AG04450 (cell line): Measurements from ENCODE around the gene NKIRAS1. TPM values are rescaled to one million over a fixed set of nuclear protein-coding genes. Genes with fewer than 3 reads are reported as not detected.
"Not testable (repeated sequence)": the region's sequence is repeated elsewhere in the genome, so short reads cannot be mapped to it uniquely, and the experiment has no call there.

Experiments
- CTCF ChIA-PET: fragments of 300-600, 350-600 bp; formaldehyde crosslinking; extraction: SDS; loops from one replicate; lab custom pipeline; 2022; ENCODE audit warnings: antibody characterized with exemption, inconsistent platforms; lab: Charles Lee
- POLR2A ChIA-PET: fragments of 350-600 bp; formaldehyde crosslinking; extraction: SDS; loops from one replicate; lab custom pipeline; 2021; ENCODE audit warnings: antibody characterized with exemption, inconsistent platforms; lab: Yijun Ruan, JAX
- DNase-seq: peaks from one replicate; pipeline ENCODE4 v3.0.0-alpha.2; 2011; ENCODE audit warnings: low read depth, low spot score
- H3K27ac ChIP-seq: one replicate; pipeline ENCODE4 v1.5.1; 2012; ENCODE audit warnings: low read depth, low read length, control low read depth
- H3K27me3 ChIP-seq: one replicate; pipeline ENCODE4 v1.6.0; 2012; ENCODE audit warnings: low read length; ENCODE audit not compliant: control insufficient read depth, insufficient read depth
- H3K4me3 ChIP-seq: 2 replicates; pipeline ENCODE4 v1.5.1; 2011; ENCODE audit warnings: mild to moderate bottlenecking, low read depth, low read length, control low read depth
- H3K9me3 ChIP-seq: 2 replicates; pipeline ENCODE4 v1.5.1; 2012; ENCODE audit warnings: low read length; ENCODE audit not compliant: control insufficient read depth, insufficient read depth
- polyA plus RNA-seq: library from polyadenylated mRNA; depleted of rRNA; stranded (reverse); fragments of >200 nt; gene quantifications from 2 replicates; pipeline ENCODE4 v1.2.3, GENCODE V29; 2011
- TF ChIP-seq, protein P1 (sequence below): IDR thresholded peaks from 2 replicates; pipeline ENCODE4 v1.5.1; 2011; ENCODE audit warnings: low read depth, low read length, control low read depth, inconsistent platforms

The NKIRAS1 gene
- polyA plus RNA-seq, 1 experiment: 10.4 TPM

- DNase-seq: no peak
- no peaks in the 10 kb centered on the region for H3K9me3 ChIP-seq
- CTCF ChIA-PET: no interaction called here
- H3K27ac ChIP-seq: no peak overlapping the region
- TF ChIP-seq, protein P1, sequence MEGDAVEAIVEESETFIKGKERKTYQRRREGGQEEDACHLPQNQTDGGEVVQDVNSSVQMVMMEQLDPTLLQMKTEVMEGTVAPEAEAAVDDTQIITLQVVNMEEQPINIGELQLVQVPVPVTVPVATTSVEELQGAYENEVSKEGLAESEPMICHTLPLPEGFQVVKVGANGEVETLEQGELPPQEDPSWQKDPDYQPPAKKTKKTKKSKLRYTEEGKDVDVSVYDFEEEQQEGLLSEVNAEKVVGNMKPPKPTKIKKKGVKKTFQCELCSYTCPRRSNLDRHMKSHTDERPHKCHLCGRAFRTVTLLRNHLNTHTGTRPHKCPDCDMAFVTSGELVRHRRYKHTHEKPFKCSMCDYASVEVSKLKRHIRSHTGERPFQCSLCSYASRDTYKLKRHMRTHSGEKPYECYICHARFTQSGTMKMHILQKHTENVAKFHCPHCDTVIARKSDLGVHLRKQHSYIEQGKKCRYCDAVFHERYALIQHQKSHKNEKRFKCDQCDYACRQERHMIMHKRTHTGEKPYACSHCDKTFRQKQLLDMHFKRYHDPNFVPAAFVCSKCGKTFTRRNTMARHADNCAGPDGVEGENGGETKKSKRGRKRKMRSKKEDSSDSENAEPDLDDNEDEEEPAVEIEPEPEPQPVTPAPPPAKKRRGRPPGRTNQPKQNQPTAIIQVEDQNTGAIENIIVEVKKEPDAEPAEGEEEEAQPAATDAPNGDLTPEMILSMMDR: no peak
- no peak overlapping the region for H3K4me3 ChIP-seq
- H3K27me3 ChIP-seq: peaks cover 2% of the 10 kb centered on the region
- POLR2A ChIA-PET: no interaction called here
Measured at GRCh38 chr3:23926246-23926645, 9.5 kb upstream of the NKIRAS1 start.

GRCh38 chr3:23923786-23924185 is 7.0 kb upstream of the NKIRAS1 start:
- Histone ChIP-seq H3K4me3 (no peak overlapping the region), H3K27me3 (no peaks in the 10 kb centered on the region), H3K27ac (no peak overlapping the region), H3K9me3 (no peaks in the 10 kb centered on the region)
- POLR2A ChIA-PET: interaction anchor here (0.6 to 2.6 kb wide), 6 partner anchors 20 to 195 kb away, joined by 3 to 17 read pairs (median 4); no protein-coding TSS in a partner anchor
- peak; percentile 74 for DNase-seq
- CTCF ChIA-PET: no interaction called here
- TF ChIP-seq, protein P1: no peak

DNA sequence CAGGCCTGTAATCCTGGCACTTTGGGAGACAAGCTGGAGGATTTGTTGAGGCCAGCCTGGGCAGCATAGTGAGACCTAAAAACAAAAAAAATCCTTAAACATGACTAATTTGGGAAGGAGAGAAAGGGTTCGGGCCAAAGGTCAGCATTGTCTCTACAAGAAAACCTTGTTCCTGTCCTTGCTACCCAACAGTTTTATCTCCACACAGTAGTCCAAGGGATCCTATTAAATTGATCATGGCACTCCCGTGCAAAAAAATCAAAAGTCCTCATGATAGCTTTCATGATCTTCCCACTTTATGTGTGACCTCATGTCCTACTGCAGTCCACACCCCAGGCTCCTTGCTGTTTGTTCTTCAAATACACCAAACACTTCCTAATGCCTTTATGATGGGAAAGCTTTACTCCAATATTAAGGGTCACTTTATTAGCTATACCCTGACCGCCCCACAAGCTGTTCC is 4.3 kb upstream of the NKIRAS1 start:
- POLR2A ChIA-PET: interaction anchor here (0.7 to 1.3 kb wide), 3 partner anchors 25 to 486 kb away, joined by 3 to 6 read pairs (median 6); no protein-coding TSS in a partner anchor
- H3K27ac ChIP-seq: no peak overlapping the region
- no peak for DNase-seq
- TF ChIP-seq, protein P1: no peak
- H3K9me3 ChIP-seq: peaks cover 5% of the 10 kb centered on the region; the same call in 1 of the 2 replicates
- H3K4me3 ChIP-seq: no peak overlapping the region
- H3K27me3 ChIP-seq: no peaks in the 10 kb centered on the region
- CTCF ChIA-PET: no interaction called here

- TF ChIP-seq, protein P1: no peak
- peaks cover 5% of the 10 kb centered on the region; the same call in 1 of the 2 replicates for H3K9me3 ChIP-seq
- no peaks in the 10 kb centered on the region for H3K27me3 ChIP-seq
- POLR2A ChIA-PET: no interaction called here
- DNase-seq: no peak
- CTCF ChIA-PET: no interaction called here
- no peak overlapping the region for H3K4me3 ChIP-seq
- no peak overlapping the region for H3K27ac ChIP-seq
Measured at GRCh38 chr3:23920151-23920655, 3.4 kb upstream of the NKIRAS1 start.

GRCh38 chr3:23919628-23920027 is 2.8 kb upstream of the NKIRAS1 start:
- CTCF ChIA-PET: no interaction called here

GRCh38 chr3:23918331-23918730 is 1.5 kb upstream of the NKIRAS1 start:
- H3K27ac ChIP-seq, DNase-seq, H3K9me3 ChIP-seq, H3K27me3 ChIP-seq: not testable (repeated sequence)
- POLR2A ChIA-PET: interaction anchor here (1.9 to 2.7 kb wide), 3 partner anchors 9 to 63 kb away, joined by 7 to 33 read pairs (median 8); no protein-coding TSS in a partner anchor
- CTCF ChIA-PET: interaction anchor here (1.7 kb wide), 1 partner anchor 30 kb away, joined by 7 read pairs; no protein-coding TSS in a partner anchor
- H3K4me3 ChIP-seq: peak overlapping the region; percentile 98

More at GRCh38 chr3:23919628-23920027, 2.8 kb upstream of the NKIRAS1 start:
- Histone ChIP-seq H3K27me3 (no peaks in the 10 kb centered on the region), H3K4me3 (no peak overlapping the region), H3K27ac (no peak overlapping the region), H3K9me3 (peaks cover 5% of the 10 kb centered on the region; the same call in 1 of the 2 replicates)
- POLR2A ChIA-PET: no interaction called here
- TF ChIP-seq, protein P1: no peak
- DNase-seq: no peak

DNA sequence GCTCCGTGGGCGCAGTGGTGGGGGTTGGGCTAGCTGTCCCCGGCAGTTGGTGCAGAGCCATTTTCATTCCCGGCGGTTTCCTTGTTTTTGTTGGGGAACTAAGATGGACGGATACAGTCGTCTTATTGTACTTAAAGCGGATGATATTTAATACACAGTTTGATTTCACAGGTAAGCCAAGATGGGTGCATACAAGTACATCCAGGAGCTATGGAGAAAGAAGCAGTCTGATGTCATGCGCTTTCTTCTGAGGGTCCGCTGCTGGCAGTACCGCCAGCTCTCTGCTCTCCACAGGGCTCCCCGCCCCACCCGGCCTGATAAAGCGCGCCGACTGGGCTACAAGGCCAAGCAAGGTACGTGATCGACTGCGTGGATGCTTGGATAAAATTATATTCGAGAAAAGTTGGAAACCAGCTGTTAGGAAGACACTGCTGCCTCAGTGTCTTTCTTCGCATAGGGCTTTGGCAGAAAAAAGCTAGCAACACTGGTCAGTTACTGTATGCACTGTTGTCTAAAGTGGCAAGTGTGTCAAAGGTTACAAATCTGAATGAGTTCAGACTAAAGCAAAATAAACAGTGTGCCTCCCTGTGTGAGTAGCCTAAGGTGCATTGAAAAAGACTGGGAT is 1.0 kb upstream of the NKIRAS1 start:
- peak overlapping the region; percentile 75 for H3K27ac ChIP-seq
- POLR2A ChIA-PET: interaction anchor here (1.1 to 2.7 kb wide), 13 partner anchors 9 to 77 kb away, joined by 3 to 33 read pairs (median 7); no protein-coding TSS in a partner anchor
- not testable (repeated sequence) for H3K9me3 ChIP-seq, H3K27me3 ChIP-seq, DNase-seq
- peak overlapping the region; percentile 98 for H3K4me3 ChIP-seq
- CTCF ChIA-PET: interaction anchor here (1.7 kb wide), 1 partner anchor 29 kb away, joined by 7 read pairs; no protein-coding TSS in a partner anchor
